PFSK-1 (cell line): ENCODE results near the gene TAF10.

Source experiments
- FOXP2 ChIP-seq: optimal IDR thresholded peaks from 2 replicates; pipeline ENCODE3; 2011; ENCODE audit warnings: borderline replicate concordance, control low read depth, inconsistent platforms; ENCODE audit not compliant: insufficient read depth; ENCODE audit errors: extremely low read length, extremely low read depth
- POLR2AphosphoS5 ChIP-seq: IDR thresholded peaks from 2 replicates; pipeline ENCODE4 v1.6.1; 2012; ENCODE audit warnings: low read depth, mild to moderate bottlenecking, control low read depth, low read length, moderate library complexity
- REST ChIP-seq, 2 experiments: IDR thresholded peaks; 2 replicates each; pipeline versions ENCODE4 v1.6.1 to v1.8.0; 2011 to 2012; ENCODE audit warnings: low read depth in 2 of 2, low read length in 2 of 2, control low read depth in 1 of 2, inconsistent platforms in 1 of 2, mild to moderate bottlenecking in 1 of 2, moderate library complexity in 1 of 2; ENCODE audit not compliant: insufficient read depth in 1 of 2
- SIN3A ChIP-seq: IDR thresholded peaks from 2 replicates; pipeline ENCODE4 v1.6.1; 2012; ENCODE audit warnings: mild to moderate bottlenecking, low read length, moderate library complexity, borderline replicate concordance; ENCODE audit not compliant: insufficient read depth
- TAF1 ChIP-seq: IDR thresholded peaks from 2 replicates; pipeline ENCODE4 v1.6.1; 2012; ENCODE audit warnings: low read length, control low read depth, borderline replicate concordance; ENCODE audit not compliant: insufficient read depth

Gene TAF10

GRCh38 chr11:6587360-6587953 lies 24.6 kb downstream of the TAF10 start:
- TF ChIP-seq POLR2AphosphoS5 (no peak), TAF1 (no peak), REST (IDR thresholded peaks at IDR 0.05; ENCODE audit: insufficient read depth in 1 of 2, low read depth in 2 of 2, low read length in 2 of 2) (no peak), SIN3A (no peak), FOXP2 (no peak)

- TF ChIP-seq TAF1 (no peak), POLR2AphosphoS5 (no peak), SIN3A (no peak), FOXP2 (no peak), REST (IDR thresholded peaks at IDR 0.05; ENCODE audit: insufficient read depth in 1 of 2, low read depth in 2 of 2, low read length in 2 of 2) (no peak)
These were observed 25.3 kb downstream of the TAF10 start for GRCh38 chr11:6586434-6587359.

GRCh38 chr11:6584528-6584927 lies 27.5 kb downstream of the TAF10 start:
- TF ChIP-seq TAF1: no peak
- TF ChIP-seq FOXP2: no peak
- no peak for TF ChIP-seq POLR2AphosphoS5
- no peak for TF ChIP-seq SIN3A
- no peak for TF ChIP-seq REST (IDR thresholded peaks at IDR 0.05; ENCODE audit: insufficient read depth in 1 of 2, low read depth in 2 of 2, low read length in 2 of 2)

GRCh38 chr11:6583584-6583983 lies 28.4 kb downstream of the TAF10 start:
- TF ChIP-seq SIN3A: no peak
- TF ChIP-seq FOXP2: no peak
- no peak for TF ChIP-seq POLR2AphosphoS5
- no peak for TF ChIP-seq TAF1
- TF ChIP-seq REST (IDR thresholded peaks at IDR 0.05; ENCODE audit: insufficient read depth in 1 of 2, low read depth in 2 of 2, low read length in 2 of 2): no peak

- TF ChIP-seq SIN3A: no peak
- TF ChIP-seq REST (IDR thresholded peaks at IDR 0.05; ENCODE audit: insufficient read depth in 1 of 2, low read depth in 2 of 2, low read length in 2 of 2): no peak
- no peak for TF ChIP-seq FOXP2
- TF ChIP-seq TAF1: no peak
- no peak for TF ChIP-seq POLR2AphosphoS5
These were observed 32.3 kb downstream of the TAF10 start for GRCh38 chr11:6579681-6580080.
